Measurements from ENCODE around the gene VEGFB. TPM values are rescaled to one million over a fixed set of nuclear protein-coding genes. Genes with fewer than 3 reads are reported as not detected.

The VEGFB gene
- total and polyA plus RNA-seq, 2 of the 8 experiments (the other 6 are each of a cell fraction or from before 2014, with no cell fraction given) = 9.3 to 49.6 TPM

DNA sequence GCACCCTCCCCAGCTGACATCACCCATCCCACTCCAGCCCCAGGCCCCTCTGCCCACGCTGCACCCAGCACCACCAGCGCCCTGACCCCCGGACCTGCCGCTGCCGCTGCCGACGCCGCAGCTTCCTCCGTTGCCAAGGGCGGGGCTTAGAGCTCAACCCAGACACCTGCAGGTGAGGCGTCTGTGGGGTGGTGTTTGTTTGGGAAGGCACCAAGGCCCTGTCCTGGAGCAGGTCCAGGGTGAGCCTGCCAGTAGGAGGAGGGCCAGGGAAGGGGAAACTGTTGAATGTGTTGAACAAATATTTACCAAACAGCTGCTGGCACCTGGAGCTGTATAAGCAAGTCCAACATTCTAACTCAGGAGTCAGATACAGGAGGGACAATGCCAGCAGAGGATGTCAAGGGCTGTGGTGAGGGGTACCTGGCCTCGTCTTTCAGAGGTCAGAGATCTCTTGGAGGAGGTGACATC lies 3.1 kb downstream of the VEGFB start (continued):
- TF ChIP-seq, protein P1, sequence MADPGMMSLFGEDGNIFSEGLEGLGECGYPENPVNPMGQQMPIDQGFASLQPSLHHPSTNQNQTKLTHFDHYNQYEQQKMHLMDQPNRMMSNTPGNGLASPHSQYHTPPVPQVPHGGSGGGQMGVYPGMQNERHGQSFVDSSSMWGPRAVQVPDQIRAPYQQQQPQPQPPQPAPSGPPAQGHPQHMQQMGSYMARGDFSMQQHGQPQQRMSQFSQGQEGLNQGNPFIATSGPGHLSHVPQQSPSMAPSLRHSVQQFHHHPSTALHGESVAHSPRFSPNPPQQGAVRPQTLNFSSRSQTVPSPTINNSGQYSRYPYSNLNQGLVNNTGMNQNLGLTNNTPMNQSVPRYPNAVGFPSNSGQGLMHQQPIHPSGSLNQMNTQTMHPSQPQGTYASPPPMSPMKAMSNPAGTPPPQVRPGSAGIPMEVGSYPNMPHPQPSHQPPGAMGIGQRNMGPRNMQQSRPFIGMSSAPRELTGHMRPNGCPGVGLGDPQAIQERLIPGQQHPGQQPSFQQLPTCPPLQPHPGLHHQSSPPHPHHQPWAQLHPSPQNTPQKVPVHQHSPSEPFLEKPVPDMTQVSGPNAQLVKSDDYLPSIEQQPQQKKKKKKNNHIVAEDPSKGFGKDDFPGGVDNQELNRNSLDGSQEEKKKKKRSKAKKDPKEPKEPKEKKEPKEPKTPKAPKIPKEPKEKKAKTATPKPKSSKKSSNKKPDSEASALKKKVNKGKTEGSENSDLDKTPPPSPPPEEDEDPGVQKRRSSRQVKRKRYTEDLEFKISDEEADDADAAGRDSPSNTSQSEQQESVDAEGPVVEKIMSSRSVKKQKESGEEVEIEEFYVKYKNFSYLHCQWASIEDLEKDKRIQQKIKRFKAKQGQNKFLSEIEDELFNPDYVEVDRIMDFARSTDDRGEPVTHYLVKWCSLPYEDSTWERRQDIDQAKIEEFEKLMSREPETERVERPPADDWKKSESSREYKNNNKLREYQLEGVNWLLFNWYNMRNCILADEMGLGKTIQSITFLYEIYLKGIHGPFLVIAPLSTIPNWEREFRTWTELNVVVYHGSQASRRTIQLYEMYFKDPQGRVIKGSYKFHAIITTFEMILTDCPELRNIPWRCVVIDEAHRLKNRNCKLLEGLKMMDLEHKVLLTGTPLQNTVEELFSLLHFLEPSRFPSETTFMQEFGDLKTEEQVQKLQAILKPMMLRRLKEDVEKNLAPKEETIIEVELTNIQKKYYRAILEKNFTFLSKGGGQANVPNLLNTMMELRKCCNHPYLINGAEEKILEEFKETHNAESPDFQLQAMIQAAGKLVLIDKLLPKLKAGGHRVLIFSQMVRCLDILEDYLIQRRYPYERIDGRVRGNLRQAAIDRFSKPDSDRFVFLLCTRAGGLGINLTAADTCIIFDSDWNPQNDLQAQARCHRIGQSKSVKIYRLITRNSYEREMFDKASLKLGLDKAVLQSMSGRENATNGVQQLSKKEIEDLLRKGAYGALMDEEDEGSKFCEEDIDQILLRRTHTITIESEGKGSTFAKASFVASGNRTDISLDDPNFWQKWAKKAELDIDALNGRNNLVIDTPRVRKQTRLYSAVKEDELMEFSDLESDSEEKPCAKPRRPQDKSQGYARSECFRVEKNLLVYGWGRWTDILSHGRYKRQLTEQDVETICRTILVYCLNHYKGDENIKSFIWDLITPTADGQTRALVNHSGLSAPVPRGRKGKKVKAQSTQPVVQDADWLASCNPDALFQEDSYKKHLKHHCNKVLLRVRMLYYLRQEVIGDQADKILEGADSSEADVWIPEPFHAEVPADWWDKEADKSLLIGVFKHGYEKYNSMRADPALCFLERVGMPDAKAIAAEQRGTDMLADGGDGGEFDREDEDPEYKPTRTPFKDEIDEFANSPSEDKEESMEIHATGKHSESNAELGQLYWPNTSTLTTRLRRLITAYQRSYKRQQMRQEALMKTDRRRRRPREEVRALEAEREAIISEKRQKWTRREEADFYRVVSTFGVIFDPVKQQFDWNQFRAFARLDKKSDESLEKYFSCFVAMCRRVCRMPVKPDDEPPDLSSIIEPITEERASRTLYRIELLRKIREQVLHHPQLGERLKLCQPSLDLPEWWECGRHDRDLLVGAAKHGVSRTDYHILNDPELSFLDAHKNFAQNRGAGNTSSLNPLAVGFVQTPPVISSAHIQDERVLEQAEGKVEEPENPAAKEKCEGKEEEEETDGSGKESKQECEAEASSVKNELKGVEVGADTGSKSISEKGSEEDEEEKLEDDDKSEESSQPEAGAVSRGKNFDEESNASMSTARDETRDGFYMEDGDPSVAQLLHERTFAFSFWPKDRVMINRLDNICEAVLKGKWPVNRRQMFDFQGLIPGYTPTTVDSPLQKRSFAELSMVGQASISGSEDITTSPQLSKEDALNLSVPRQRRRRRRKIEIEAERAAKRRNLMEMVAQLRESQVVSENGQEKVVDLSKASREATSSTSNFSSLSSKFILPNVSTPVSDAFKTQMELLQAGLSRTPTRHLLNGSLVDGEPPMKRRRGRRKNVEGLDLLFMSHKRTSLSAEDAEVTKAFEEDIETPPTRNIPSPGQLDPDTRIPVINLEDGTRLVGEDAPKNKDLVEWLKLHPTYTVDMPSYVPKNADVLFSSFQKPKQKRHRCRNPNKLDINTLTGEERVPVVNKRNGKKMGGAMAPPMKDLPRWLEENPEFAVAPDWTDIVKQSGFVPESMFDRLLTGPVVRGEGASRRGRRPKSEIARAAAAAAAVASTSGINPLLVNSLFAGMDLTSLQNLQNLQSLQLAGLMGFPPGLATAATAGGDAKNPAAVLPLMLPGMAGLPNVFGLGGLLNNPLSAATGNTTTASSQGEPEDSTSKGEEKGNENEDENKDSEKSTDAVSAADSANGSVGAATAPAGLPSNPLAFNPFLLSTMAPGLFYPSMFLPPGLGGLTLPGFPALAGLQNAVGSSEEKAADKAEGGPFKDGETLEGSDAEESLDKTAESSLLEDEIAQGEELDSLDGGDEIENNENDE (IDR thresholded peaks at IDR 0.05; ENCODE audit: insufficient replicate concordance, low read length) = no peak
- no peak for TF ChIP-seq SIX5 (IDR thresholded peaks at IDR 0.05; ENCODE audit: low read depth, low read length)
- TF ChIP-seq CTBP2 (IDR thresholded peaks at IDR 0.05; ENCODE audit: borderline replicate concordance, insufficient read depth, insufficient read length, low read length) = no peak
- TF ChIP-seq RXRA (IDR thresholded peaks at IDR 0.05; ENCODE audit: insufficient read depth, low read depth, low read length) = no peak
- no peak for TF ChIP-seq CBX8 (IDR thresholded peaks at IDR 0.05; ENCODE audit: borderline replicate concordance, low read depth, low read length)
- TF ChIP-seq SAP30 (IDR thresholded peaks at IDR 0.05; ENCODE audit: insufficient read depth, insufficient replicate concordance, low read length) = no peak
- TF ChIP-seq PHF8 (conservative IDR thresholded peaks at IDR 0.05; ENCODE audit: low read depth, low read length) = no peak
- no peak for TF ChIP-seq CHD2 (IDR thresholded peaks at IDR 0.05; ENCODE audit: low read length)
- no peak for TF ChIP-seq ASH2L (IDR thresholded peaks at IDR 0.05; ENCODE audit: low read length)

Data from H1 (cell line).